VCaP (cell line): ENCODE results near the gene WFDC10B.
"Not testable (repeated sequence)": the region's sequence is repeated elsewhere in the genome, so short reads cannot be mapped to it uniquely, and the experiment has no call there.

ENCODE experiments used
- H3K27ac ChIP-seq: fragments of 450-650 bp; 2 replicates; pipeline ENCODE4 v1.5.1; 2017
- TF ChIP-seq, protein P1 (sequence below): fragments of 450-650 bp; conservative IDR thresholded peaks from 2 replicates; pipeline ENCODE4 v1.5.1; 2017; ENCODE audit warnings: mild to moderate bottlenecking, moderate library complexity

The WFDC10B gene

DNA sequence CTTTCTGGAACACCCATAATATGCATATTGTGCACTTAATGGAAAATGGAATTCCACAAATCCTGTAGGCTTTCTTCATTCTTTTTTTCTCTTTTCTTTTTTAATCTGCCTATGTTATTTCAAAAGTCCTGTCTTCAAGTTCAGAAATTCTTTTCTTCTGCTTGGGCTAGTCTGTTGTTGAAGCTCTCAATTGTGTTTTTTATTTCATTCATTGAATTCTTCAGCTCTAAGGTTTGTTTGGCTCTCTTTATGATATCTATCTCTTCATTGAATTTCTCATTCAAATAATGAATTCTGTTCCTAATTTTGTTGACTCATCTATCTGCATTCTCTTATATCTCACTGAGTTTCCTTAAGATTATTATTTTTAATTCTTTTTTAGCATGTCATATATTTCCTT is 27.4 kb upstream of the WFDC10B start:
- TF ChIP-seq, protein P1, sequence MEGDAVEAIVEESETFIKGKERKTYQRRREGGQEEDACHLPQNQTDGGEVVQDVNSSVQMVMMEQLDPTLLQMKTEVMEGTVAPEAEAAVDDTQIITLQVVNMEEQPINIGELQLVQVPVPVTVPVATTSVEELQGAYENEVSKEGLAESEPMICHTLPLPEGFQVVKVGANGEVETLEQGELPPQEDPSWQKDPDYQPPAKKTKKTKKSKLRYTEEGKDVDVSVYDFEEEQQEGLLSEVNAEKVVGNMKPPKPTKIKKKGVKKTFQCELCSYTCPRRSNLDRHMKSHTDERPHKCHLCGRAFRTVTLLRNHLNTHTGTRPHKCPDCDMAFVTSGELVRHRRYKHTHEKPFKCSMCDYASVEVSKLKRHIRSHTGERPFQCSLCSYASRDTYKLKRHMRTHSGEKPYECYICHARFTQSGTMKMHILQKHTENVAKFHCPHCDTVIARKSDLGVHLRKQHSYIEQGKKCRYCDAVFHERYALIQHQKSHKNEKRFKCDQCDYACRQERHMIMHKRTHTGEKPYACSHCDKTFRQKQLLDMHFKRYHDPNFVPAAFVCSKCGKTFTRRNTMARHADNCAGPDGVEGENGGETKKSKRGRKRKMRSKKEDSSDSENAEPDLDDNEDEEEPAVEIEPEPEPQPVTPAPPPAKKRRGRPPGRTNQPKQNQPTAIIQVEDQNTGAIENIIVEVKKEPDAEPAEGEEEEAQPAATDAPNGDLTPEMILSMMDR, result no peak
- H3K27ac ChIP-seq, result no peak overlapping the region

DNA sequence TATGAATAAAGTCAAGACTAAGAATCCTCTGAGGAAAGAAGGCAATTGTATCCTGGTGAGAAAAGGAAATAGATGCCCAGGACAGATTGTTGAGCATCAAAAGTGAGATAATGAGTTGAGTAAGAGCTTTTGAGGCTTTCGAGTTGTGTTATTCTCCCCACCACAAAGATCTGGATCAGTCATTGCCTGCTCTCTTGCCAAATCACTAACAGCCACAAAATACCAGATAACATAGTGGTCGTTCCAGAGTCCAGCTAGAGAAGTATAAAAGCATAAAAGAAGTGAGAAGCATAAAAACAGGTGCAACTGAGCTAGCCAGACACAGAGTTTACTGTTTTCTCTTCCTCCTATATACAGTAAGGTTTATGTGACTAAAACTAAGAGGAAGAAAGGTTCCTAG is 22.2 kb upstream of the WFDC10B start:
- TF ChIP-seq, protein P1, result no peak
- H3K27ac ChIP-seq, result no peak overlapping the region

DNA sequence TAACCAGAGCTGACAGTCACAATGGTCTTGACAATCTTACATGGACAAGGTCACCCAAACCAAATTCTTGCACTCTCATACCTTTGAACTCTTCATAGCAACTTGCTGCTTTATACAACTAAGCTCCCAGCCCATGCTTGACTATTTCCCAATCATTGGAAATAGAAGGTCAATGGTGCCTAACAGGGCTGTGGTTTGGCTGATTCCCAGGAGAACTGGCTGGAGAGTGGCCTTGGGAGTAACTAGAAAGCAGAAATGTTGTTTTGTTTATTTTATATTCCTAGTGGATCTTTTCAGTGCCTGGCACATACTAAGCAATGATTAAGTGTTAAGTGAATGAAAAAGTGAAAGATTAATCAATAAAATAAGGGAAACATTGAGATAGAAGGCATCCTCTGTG is 20.3 kb upstream of the WFDC10B start:
- TF ChIP-seq, protein P1, result no peak
- H3K27ac ChIP-seq, result no peak overlapping the region

DNA sequence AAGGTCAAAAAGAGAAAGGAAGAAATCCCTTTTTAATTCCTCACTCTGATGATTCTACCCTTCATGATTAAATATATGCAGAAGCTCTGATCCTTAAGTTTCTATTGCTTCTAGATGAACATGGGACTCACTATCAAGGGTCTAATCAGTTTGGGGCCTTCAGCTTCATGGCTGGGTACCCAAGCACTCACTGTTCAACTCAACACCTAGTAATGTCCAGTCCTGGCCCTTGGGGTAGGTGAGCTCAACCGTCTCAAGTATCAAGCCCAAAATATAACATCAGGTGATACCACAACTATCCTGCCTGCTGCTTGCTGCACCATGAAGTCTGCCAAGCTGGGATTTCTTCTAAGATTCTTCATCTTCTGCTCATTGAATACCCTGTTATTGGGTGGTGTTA is 17.2 kb upstream of the WFDC10B start, which contains the start of gene SPINT4:
SPINT4 (plus strand) TSS at position 301 of the 400 bp plus-strand sequence; CDS start at position 322, 21 bp downstream.
- H3K27ac ChIP-seq, result no peak within 1 kb of the TSS
- TF ChIP-seq, protein P1, result no peak

DNA sequence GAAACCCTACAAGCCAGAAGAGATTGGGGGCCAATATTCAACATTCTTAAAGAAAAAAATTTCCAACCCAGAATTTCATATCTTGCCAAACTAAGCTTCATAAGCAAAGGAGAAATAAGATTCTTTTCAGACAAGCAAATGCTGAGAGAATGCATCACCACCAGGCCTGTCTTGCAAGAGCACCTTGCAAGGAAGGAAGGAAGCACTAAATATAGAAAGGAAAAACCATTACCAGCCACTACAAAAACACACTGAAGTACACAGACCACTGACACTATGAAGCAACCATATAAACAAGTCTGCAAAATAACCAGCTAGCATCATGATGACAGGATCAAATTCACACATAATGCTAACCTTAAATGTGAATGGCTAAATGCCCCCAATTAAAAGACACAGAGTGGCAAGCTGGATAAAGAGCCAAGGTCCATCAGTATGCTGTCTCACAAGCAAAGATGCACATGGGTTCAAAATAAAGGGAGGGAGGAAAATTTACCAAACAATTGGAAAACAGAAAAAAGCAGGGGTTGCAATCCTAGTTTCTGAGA is 11.4 kb upstream of the WFDC10B start:
- H3K27ac ChIP-seq, result not testable (repeated sequence)

DNA sequence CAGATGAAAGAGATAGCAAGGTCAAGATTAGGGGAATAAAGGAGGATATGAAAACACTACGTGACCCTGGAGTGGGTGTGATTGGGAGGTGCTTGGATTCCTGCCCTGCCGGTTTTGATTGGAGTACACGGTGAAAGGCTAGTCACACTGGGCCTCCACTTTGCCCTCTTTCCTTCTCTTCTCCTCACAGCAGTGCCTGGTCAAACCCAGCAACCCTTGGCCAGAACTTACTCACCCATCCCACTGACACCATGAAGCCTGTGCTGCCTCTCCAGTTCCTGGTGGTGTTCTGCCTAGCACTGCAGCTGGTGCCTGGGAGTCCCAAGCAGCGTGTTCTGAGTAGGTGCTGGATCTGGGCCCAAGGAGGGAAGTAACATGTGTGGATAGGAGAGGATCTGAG is 2.9 kb downstream of the WFDC10B start, which contains the start of gene WFDC13:
WFDC13 (plus strand) TSS at position 166 of the 400 bp plus-strand sequence; CDS start at position 252, 86 bp downstream.
- no peak within 1 kb of the TSS for H3K27ac ChIP-seq
- TF ChIP-seq, protein P1, result no peak

DNA sequence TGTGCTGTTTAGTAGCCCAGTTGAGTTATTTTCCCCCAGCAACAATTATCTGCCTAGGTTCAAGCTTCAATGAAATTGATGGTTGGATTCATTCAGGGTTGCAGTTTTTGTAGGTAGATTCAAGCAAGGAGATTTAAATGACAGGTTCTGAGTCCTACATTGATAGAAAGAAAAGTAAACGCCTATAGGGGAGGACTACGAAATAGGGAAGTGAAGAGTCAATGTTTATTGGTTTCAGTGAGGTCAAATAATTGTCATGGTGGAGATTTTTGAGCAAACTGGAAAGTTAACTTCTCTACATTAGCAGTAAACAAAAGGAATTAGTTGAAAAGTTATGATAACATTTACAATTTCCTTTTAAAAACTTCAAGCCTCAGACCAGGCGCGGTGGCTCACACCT is 3.7 kb downstream of the WFDC10B start:
- no peak overlapping the region for H3K27ac ChIP-seq
- TF ChIP-seq, protein P1, result no peak

DNA sequence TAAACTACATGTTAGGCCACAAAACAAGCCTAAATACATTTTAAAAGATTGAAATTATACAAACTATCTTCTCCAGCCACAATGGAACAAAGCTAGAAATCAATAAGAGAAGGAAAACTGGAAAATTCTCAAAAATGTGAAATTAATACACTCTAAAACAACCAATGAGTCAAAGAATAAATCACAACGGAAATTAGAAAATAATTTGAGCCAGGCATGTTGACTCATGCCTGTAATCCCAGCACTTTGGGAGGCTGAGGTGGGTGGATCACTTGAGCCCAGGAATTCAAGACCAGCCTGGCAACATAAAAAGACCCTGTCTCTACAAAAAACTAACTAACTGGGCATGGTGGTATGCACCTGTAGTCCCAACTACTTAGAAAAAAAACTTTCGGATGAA is 9.3 kb downstream of the WFDC10B start:
- TF ChIP-seq, protein P1, result no peak
- H3K27ac ChIP-seq, result no peak overlapping the region

DNA sequence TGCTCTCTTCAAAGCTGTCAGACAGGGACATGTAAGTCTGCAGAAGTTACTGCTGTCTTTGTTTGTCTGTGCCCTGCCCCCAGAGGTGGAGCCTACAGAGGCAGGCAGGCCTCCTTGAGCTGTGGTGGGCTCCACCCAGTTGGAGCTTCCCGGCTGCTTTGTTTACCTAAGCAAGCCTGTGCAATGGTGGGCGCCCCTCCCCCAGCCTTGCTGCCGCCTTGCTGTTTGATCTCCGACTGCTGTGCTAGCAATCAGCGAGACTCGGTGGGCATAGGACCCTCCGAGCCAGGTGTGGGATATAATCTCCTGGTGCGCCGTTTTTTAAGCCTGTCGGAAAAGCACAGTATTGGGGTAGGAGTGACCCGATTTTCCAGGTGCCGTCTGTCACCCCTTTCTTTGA is 11.5 kb downstream of the WFDC10B start:
- not testable (repeated sequence) for H3K27ac ChIP-seq
